AG10803 (cell line): ENCODE measurements around the gene NFYA.

Source experiments
- DNase-seq: peaks from one replicate; pipeline ENCODE4 v3.0.0; 2010; ENCODE audit warnings: low read depth
- H3K4me3 ChIP-seq: 2 replicates; pipeline ENCODE4 v1.5.1; 2011; ENCODE audit warnings: mild to moderate bottlenecking, low read length, control low read depth
- CTCF ChIP-seq: conservative IDR thresholded peaks from 2 replicates; pipeline ENCODE4 v1.5.1; 2011; ENCODE audit warnings: mild to moderate bottlenecking, low read length, control low read depth, inconsistent platforms

Gene NFYA

GRCh38 chr6:41039060-41039998, 33.4 kb upstream of the NFYA start, which contains the start of gene UNC5CL:
Gene UNC5CL, minus strand, starts transcription at chr6:41039221. Its CDS starts 4,147 bp downstream, at chr6:41035074.
- TF ChIP-seq CTCF, result peak; percentile 69
- no peak within 1 kb of the TSS for H3K4me3 ChIP-seq
- peak; percentile 15 for DNase-seq

- no peak for DNase-seq
- H3K4me3 ChIP-seq, result no peak overlapping the region
- TF ChIP-seq CTCF, result no peak
Measured at GRCh38 chr6:41040101-41040939, 32.5 kb upstream of the NFYA start.

GRCh38 chr6:41040940-41041536, 31.7 kb upstream of the NFYA start:
- DNase-seq, result no peak
- H3K4me3 ChIP-seq, result no peak overlapping the region
- TF ChIP-seq CTCF, result no peak

GRCh38 chr6:41042226-41043055, 30.3 kb upstream of the NFYA start, which contains the start of gene TSPO2:
Gene TSPO2, plus strand, starts transcription at chr6:41042467. Its CDS starts 519 bp downstream, at chr6:41042986.
- TF ChIP-seq CTCF, result no peak
- DNase-seq, result no peak
- no peak within 1 kb of the TSS for H3K4me3 ChIP-seq

GRCh38 chr6:41043151-41043550, 29.6 kb upstream of the NFYA start:
- no peak overlapping the region for H3K4me3 ChIP-seq
- DNase-seq, result no peak
- TF ChIP-seq CTCF, result no peak

- no peak for DNase-seq
- TF ChIP-seq CTCF, result no peak
Measured at GRCh38 chr6:41045664-41046063, 27.1 kb upstream of the NFYA start.

More at GRCh38 chr6:41045664-41046063, 27.1 kb upstream of the NFYA start:
- H3K4me3 ChIP-seq, result no peak overlapping the region
